GM19372 (cell line): ENCODE measurements around the gene GSTM2.

ENCODE experiments used
- ATAC-seq: cut with Tn5 transposase; IDR thresholded peaks from one replicate; pipeline ENCODE4 v1.9.1; 2021; ENCODE audit warnings: mild to moderate bottlenecking, low read depth, moderate library complexity; ENCODE audit not compliant: unreplicated experiment

Gene GSTM2

DNA sequence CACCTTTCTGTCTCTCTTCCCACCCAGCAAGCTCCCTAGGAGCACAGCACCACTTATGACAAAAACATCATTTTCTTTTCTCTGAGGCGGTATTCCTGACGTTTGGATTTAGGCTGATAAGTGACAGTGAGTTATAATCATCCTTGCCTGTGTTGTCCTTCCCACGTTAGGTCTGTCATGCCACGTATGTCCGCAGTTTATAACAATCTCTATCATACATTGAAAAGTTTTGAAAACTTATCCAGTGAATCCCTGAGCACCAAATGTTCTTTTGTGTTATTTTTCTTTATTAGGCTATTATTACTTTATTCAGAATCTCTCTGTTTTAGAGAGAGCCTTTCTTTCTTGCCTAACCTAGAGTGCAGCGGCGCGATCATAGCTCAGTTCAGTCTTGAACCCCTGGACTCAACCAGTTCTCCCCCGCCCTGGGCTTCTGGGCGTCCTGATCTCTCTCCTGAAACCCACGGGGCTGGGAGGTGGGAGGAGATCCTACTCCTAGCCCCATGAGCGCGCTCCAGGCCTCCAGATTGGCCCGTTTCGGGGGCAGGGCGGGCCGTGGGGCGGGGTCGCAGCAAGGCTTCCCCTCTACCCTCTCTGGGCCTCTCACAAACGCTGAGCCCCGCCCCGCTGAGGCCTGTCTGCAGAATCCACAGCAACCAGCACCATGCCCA lies at the start of gene GSTM2:
Gene GSTM2, plus strand, starts transcription at position 606 of the 671 bp plus-strand sequence. Its CDS starts 59 bp downstream, at position 665.
- ATAC-seq = peak; percentile 87

DNA sequence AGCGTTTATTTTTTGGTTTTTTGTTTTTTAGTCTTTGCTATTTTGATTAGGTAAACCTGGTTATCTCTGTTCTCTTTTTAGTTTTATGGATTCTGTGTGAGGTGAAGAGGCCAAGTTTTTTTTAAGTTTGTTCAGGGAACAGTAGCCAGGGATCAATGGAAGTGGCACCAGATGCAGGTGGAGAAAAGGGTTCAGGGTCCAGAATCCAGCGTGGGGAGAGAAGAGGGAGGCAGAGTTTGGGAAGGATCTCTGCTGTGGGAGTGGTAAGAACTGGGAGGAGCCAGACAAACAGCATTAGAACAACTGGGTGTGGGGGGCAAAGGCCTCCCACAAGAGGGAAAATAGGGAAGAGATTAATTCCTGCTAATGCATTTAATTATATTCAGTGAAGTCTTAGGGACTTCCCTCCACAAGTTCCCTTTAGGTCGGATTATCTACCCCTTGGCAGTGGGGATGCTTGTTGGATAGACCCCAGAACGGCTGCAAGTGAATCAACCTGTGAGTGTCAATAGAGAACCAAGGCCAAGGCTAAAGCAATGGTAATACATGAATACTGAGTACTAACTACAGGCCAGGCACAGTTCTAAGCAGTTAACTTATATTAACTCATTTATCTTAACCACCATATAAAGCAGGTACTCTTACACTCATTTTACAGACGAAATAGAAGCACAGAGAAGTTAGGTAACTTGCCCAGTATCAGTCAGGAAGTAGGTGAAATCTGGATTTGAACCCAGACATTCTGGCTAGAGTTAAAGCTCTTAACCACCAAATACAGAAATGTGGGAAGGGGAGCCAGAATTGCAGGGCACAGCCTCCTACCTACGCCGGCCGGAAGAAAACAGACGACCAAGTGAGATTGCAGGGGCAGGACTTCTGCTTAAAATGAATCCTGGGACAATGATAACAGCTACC lies 48.9 kb upstream of the GSTM2 start:
- ATAC-seq = no peak

DNA sequence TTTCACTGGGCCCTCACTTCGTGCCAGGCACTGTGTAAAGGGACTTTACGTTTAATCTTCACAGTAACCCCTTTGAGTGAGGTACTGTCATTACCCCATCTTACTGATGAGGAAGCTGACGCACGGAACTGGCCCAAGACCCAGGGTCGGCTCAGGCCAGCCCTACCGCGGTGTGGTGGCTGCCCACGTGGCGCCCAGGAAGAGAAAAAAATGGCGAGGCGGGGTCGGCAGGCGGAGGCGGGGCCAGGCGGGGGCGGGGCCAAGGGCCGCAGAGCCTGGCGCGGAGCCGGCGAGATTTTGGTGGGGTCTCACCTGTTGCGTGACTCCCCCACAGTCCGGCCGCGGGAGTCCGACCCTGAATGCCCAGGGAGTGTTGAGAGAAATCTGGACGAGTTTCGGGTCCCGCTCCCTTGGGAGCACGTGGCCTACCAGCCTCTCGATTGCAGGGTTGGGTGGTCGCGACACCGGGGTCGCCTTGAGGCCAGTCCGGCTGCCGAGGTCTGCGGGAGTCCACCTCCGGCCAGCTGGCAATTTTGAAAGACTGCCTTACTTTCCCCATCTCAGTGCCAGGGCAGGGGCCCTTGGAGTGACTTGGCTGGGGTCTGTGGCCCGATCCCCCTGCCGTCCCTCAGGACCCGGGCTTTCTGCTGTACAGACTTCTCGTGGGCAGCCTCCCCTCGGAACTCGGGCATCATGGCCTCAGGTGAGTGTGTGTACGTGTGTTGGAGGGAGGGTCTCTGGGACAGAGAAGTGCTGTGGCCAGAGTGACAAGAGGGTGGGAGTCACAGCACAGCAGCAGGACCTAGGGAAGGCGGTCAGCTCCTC lies 48.1 kb upstream of the GSTM2 start, which contains the start of the genes AMPD2 and GNAT2:
Gene AMPD2, plus strand, starts transcription at position 262 of the 825 bp plus-strand sequence. CDS start 1,339 bp downstream, outside the sequence.
Gene GNAT2, minus strand, starts transcription at position 41 of the 825 bp plus-strand sequence. CDS start 6,746 bp downstream, outside the sequence.
- ATAC-seq = peak; percentile 60

DNA sequence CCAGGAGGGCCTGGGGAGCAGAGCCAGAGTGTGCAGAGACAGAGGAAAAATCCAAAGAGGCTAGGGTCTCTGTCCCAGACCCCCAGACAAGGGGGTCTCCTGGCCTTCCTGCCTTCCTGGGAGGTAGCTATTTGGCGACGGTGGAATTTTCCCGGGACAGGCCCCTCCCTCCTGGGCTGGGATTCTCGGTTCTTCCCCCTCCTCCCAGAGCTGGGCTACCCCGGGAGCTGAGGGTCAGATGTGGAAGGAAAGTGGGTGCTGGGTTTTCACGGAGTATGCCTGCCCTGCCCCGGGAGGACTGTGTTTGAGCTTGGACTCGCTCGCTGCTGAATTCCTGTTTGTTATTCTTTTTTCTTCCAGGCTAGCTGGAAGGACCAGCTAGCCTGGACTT lies 47.5 kb upstream of the GSTM2 start:
- ATAC-seq = no peak

DNA sequence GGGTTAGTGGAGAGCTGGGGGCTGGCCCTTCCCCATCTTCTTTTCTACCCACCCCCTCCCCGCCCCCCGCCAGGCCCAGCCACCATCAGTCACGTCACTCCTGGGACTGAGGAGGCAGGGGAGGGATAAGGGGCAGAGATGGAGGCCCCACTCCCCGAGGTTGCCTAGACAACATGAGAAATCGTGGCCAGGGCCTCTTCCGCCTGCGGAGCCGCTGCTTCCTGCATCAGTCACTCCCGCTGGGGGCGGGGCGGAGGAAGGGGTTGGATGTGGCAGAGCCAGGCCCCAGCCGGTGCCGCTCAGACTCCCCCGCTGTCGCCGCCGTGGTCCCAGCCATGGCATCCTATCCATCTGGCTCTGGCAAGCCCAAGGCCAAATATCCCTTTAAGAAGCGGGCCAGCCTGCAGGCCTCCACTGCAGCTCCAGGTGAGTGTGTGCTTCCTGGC lies 47.0 kb upstream of the GSTM2 start:
- ATAC-seq = peak; percentile 70

DNA sequence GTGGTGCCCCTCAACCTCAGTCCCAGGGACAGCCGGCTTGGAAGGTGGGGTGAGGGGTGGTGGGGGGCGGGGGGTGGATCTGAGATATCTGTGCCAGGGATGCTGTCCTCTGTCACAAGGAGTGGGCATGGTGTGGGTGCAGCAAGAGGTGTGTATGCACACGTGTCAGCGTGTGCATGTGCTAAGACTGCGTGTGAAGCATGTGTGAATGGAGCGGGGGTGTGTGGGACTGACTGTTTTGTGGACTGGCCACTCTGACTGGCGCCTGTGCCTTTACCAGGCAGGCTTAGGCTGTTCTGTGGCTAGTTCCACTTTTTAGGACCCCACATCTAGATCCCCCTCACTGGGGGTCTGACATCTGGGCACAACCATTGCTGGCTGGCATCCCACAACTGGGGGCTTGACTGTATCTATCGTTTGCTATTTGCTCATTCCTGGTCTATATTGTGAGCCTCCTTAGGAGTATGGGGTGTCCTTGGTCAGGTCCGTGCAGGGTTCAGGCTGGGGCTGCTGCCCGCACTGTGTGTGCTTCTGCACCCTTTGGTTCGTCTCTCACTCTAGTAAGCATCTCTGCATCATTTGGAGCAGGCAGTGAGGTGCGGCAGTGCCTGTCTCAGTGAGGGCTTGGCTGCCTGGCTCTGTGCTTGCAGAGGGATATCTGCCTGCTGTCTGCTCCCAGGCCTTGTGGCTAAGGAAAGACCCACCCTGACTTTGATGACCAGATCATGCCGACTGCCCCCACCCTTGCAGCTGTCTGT lies 46.3 kb upstream of the GSTM2 start:
- no peak for ATAC-seq

DNA sequence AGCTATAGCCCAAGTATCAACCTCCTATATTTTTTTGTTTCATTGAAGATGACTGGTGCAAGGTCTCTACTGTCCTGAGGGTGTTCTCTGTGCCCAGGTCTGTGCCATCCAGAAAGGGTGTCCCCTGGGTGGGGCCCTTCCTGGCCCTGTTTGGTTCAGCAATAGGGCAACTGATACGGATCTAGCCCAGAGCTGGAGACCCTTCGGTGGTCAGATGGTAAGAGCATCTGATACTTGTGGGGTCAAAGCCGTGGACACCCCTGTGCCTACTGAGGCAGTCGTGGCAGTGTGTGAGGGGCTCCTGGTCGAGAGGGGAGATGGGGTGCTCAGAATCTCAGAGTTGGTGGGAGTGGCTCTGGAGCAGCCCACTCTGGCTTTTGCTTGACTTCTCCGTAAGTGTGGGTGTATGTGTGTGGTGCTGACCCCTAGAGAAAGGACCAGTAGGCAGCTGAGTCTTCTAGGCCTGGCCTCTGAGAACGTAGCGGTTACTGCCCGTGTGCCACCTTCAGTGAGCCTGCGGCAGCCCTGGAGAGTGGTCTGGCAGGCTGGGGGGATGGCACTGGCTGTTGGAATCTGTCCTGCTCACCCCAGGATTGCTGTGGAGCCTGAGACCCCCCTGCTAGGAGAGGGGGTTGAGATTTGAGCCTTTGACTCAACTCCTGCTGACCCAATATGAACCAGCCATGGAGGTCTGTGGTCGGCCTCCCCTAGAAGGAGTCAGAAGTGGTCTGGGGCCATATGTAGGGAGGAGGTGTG lies 45.5 kb upstream of the GSTM2 start:
- no peak for ATAC-seq

DNA sequence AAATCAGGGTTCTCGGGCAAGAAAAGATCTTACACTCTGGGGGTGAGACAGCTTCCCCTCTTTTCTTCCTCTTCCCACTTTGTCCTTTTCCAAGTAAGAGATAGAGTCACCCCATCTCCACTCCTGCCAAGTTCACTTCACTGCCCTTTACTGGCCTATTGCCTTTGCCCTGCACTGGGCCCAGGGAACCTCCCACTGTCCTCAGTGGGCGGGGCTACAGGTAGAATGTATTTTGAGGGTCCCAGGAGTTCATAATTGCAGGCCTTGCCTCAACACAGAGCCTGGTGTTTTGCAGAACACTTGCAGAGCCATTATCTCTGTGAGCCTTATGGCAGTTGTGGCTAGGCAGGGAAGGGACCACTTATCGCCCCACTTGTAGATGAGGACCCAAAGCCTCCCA lies 45.0 kb upstream of the GSTM2 start:
- ATAC-seq = no peak

DNA sequence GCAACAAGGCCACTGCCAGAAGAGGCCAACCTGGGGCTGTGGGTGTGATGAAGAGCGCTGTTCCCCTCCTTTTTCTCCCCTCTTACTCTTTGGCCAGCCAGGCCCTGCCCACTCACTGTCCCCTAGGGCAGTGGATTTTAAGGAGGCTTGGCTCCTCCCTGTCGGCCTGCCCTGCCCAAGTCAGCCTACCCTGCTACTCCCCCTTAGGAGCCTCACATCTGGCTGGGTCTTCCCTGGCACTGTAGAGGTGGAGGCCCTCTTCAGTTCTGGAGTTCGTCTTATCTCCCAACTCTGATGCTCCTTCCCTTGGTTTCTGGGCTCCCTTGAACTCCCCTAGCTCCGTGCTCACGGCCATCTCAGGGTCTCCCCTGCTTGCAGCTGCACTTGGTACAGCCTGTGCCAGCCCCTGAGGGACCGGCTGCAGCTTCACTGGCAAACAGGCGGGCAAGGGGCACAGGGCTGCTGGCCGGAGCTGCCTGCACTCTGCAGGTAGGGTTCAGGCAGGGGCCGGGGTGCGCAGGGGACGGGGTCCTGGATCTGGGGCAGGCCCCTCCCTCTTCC lies 44.2 kb upstream of the GSTM2 start:
- ATAC-seq = no peak

DNA sequence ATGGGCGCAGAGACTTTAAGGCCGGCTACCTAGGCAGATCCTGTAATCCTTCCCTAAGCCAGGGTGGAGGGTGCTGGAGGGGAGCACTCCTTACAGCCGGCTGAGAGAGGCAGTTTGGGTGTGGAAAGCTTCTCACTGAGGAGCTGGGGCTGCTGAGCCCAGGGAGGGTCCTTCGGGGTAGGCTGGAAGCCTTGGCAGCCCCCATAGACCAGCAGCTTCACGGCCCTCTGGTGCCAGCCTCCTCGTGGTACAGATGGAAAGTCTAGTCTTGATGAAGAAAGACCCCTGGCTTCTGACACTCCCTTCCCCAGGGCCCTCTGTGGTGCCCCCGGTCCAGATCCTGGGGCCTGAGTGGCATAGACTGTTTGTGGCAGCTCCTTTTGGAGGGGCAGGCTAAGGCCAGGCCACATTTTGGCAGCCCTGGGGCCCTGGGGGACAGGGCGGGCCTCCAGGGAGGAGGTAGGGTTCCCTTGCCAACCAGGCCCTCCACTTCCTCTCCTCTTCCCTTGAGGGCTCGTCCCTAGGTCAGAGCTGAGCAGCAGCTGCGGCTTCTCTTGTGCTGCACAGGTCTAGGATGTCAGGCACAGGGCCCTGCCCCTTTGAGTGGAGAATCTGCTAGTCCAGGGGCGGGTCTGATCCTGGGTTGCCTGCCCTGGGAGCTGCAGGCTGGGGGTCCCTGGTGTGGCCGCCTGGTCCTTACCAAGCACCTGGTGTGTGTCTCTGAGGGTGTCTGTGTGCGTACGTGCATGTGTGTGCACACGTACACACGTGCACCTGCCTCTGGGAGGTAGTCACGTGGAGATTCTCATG lies 43.5 kb upstream of the GSTM2 start:
- no peak for ATAC-seq

DNA sequence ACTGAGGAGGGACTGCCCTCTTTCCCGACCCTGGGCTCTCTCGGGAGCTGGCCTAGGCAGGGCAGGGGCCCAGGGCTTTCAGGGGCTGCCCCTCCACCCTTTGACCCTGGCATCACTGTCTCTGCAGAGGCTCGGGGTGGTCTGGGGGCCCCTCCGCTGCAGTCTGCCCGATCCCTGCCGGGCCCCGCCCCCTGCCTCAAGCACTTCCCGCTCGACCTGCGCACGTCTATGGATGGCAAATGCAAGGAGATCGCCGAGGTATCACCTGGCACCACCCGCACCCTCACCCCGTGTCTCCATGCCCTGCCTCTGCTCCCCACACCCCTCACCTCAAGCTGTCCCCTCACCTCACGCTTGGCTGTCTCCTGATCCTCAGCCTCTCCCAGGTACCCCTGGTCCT lies 42.7 kb upstream of the GSTM2 start:
- ATAC-seq = no peak

DNA sequence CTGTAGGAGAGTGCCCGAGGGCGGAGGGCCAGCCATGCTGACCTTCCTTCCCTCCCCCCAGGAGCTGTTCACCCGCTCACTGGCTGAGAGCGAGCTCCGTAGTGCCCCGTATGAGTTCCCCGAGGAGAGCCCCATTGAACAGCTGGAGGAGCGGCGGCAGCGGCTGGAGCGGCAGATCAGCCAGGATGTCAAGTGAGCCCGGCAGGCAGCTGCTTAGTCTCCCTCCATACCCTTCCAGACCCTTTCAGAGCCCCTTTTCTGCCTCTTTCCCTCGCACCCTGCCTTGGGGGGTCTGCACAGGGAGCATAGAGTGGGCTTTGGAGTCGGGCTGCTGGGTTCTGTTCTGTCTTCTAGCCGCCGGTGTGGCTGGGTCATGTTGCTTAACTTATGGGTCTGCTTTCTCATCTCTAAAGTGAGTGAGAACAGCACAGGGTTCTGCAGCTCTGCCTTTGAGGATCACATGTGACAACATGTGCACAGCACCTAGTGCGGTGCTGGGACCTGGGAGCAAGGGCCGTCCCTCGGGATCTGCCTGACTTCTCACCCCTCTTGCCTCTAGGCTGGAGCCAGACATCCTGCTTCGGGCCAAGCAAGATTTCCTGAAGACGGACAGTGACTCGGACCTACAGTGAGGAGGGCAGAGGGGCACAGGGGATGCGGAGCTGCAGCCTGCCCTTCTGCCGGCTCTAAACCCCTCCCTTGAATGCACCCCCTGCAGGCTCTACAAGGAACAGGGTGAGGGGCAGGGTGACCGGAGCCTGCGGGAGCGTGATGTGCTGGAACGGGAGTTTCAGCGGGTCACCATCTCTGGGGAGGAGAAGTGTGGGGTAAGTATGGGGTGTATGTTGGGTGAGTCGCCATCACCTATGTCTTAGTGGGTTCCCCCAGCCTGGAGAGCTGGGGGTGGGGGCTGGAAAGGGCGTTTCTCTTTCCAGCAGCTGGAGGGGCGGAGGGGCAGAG lies 42.0 kb upstream of the GSTM2 start:
- ATAC-seq = no peak

DNA sequence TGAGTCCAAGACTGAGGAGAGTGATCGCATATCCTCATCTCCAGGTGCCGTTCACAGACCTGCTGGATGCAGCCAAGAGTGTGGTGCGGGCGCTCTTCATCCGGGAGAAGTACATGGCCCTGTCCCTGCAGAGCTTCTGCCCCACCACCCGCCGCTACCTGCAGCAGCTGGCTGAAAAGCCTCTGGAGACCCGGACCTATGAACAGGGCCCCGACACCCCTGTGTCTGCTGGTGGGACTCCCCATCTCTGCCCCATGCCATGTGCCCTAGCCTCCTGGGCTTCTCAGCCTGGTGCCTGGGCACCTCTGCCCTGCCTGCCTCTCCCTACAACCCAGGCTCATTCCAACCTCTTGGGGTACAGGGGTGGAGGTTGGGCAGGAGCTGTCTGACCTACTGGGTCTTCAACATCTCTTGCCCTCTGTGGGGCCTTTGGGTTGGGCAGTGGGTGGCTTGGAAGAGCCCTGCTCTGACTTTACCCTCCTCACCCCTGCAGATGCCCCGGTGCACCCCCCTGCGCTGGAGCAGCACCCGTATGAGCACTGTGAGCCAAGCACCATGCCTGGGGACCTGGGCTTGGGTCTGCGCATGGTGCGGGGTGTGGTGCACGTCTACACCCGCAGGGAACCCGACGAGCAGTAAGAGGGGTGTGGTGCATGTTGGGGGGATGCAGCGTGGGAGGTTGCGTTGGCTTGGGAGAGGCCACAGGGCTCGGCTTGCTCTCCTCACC lies 41.0 kb upstream of the GSTM2 start:
- ATAC-seq = no peak

DNA sequence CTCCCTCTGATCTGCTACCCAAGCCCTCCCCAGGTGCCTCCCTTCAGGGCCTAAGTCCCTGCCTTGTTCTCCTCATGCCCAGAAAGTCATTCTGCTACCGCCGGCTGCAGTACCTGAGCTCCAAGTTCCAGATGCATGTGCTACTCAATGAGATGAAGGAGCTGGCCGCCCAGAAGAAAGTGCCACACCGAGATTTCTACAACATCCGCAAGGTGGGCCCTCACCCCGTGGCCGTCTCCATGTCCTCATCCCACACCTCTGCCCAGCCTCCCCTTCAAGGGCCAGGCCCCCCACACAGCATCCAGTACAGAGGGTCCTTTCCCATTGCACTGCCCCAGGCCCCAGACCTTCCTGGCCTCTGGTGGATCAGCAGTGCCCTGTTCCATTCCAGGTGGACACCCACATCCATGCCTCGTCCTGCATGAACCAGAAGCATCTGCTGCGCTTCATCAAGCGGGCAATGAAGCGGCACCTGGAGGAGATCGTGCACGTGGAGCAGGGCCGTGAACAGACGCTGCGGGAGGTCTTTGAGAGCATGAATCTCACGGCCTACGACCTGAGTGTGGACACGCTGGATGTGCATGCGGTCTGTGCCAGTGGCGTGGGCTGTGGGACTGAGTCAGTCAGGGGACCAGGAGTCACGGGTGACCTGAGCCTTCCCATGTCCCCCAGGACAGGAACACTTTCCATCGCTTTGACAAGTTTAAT lies 40.0 kb upstream of the GSTM2 start:
- no peak for ATAC-seq

DNA sequence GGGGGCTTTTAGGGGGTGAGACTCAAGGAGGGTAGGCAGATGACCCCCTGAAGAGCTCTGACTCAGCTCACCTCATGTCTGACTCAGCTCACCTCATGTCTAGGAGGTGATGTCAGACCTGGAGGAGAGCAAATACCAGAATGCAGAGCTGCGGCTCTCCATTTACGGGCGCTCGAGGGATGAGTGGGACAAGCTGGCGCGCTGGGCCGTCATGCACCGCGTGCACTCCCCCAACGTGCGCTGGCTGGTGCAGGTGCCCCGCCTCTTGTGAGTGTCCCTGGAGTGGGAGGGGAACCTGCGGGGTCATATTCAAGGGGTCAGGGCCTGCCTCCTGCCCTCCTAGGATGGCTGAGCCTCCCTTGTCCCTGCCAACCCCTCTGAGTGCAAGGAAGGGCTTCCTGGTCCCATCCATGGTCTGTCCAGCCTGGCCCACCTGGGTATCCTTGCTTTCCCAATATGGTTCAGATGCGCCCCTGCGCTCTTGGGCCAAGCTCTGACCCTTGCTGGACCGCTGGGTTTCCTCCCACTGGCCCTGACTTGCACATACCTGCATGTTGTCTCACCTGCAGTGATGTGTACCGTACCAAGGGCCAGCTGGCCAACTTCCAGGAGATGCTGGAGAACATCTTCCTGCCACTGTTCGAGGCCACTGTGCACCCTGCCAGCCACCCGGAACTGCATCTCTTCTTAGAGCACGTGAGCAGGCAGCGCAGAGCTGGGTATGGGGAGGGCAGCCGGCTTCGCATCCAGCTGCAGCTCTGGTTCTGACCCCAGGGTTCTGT lies 39.1 kb upstream of the GSTM2 start:
- ATAC-seq = no peak
